SHP77 (cell line): ENCODE measurements around the gene TFPI2.
A peak's percentile ranks its signal among the peaks of the same experiment; 100 is the strongest.

Experiments
- DNase-seq, 2 experiments: peaks; one replicate each; lab custom pipeline; 2025; lab: John Stamatoyannopoulos, UW

Gene TFPI2

DNA sequence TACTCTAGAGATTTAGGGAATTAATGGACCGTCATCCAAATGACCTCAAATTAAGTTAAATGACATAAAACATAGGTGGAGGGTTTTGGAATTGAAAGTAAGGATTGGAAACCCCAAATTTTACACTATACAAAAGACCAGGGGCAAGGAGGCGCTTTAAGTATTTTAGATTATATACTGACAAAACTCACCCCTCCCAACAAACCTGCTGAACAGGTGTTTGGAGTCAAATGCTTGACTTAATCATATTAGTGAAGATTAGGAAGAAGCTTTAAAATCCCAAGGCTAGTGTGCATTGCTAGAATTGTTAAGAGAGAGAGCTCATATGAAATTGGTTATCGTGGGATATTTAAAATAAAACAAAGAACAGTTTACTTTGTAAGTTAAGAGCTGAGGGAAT is 15.7 kb upstream of the TFPI2 start, which contains the start of gene GNGT1:
TSS of gene GNGT1 (plus strand) at position 301 of the 400 bp plus-strand sequence. CDS start 180 bp downstream, outside the sequence.
- DNase-seq, result no peak

DNA sequence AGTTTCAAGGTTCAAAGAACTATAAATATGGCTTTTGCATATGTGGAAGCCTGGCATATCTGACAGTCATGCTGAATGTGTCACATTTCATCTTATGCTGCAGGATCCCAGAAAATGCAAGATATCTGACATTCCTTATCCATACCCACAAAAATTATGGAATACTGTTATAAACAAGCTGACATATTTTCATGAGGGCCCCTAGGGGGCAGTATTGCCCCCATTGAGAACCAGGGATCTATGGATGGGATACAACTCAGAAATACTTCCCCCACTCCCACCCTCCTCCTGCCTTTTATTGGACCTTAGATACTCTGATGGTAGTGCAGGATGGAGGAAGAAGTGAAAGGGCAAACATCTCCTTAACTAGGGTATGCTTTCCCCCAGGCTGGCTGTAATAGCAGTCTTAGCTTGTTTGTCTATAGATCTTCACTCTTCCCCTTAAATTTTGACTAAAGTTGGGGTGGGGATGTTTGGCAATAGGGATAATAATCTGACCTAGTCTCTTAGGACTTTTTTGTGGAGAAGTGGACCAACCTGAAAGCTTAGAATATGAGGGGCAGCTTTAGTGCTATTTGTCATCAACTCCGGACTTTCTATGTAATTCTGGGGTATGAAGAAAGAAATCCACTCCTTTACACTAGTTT is 12.3 kb upstream of the TFPI2 start:
- DNase-seq, result peak in 1 of 2 experiments; percentile 10

DNA sequence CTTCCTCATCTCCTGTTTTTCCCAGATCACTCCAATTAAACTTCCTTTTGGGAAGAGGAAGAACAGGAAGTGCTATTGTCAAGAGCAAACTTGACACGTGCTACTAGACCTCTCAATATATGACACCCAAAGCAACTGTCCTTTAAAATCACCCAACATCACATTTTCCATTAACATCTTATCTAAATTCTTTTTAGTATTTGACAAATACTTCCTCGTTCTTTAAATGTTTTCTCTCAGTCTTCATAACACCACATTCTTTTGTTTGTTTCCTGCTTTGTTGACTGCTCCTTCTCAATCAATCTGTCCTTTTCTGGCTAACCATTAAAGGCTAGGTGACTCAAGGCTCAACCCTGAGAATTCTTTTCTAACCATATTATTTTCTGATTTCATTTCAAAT is 7.1 kb upstream of the TFPI2 start:
- no peak for DNase-seq

DNA sequence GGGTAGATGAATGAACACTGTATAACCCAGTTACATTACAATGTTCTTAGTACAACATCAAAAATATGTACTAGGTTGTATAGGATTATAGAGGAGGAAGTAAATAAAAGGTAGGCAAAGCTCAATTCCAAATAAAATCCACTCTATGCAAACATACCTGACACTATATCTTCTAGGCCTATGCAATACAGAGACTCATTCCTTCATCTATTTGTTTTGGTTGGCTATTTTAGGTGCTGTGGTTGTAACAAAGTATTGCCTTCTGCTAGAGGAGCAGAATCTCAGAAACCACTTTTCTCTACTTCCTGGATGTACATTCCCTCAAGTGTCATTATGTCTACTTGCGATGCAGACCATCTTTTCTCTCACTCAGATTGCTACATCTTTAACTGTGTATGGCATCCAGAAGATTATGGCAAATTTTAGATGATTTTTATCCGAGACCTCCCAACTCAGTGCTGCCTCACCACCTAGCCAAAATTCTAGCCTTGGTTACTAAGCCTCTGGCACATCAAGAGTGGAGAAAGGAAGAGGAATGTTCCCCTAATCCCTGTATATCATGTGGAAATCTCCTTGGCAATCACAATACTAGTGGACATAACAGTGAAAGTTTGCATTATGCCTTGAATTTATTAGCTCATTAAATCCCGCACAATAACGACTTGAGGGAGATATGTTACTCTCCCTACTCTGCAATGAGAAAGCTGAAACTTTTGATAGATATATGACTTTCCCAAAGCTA is 5.5 kb upstream of the TFPI2 start:
- DNase-seq, result no peak

DNA sequence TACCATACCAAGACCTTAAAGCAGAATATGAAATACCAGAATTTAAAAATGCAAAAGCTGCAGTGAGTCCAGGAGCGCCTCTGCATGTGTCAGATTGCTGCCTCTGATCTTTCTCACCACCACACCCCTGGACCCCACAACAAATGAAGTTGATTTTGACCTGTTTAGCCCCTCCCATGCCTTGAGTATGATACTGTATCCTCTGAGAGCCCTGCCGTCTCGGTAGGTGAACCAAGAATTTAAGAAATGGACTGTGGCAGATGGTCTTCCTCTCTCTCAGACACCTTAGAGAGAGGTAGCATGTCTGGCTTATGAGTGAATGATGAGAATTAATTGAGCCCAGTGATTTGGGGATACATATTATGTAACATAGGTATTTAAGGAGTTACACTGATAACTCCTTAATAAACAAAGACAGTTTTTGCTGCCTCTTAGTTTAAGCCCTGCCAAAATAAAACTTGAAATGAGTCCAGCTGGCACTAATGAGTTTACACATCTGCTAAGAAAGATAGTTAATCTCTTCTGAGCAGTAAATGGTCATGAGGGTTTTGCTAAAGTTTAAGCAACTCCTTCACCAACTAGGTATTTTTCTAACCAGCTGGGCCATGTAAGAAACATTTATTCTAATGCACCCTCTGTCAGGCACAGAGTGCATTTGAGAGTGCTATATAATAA is 4.5 kb upstream of the TFPI2 start:
- DNase-seq, result no peak

DNA sequence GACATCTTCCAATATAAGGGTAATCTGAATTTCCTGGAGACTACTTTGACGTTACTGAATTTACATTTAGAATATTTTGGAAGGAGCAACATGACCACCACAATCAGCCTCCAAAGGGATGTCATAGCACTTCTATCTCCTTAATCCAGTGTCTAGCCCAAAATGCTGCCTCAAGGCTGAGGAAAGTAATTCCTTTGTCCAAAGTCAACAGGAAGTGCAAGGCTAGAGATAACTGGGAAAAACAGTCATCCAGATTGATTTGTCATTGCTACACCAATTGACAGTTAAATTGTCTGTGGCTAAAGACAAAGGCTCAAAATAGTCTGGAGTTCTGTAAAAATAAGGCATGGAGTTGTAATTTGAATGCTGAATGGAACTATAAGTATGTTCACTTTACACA is 3.9 kb upstream of the TFPI2 start:
- no peak for DNase-seq

DNA sequence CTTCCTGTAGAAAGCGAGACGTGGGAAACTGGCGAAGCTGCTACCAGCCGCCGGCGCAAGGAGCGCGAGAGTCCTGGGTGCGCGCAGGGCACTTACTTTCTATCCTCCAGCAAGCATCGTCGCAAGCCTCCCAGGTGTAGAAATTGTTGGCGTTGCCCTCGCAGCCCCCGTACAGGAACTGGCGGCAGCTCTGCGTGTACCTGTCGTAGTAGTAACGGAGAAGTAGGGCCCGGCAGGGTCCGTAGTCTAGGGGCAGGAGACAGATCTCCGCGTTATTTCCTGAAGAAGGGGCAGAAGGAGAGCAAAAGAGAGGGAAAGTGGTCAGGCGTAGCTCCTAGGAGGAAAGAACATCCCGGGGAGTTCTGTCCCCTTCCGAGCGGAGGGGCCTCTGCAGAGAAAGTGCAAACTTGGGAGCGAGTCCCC is 501 bp downstream of the TFPI2 start:
- no peak for DNase-seq

DNA sequence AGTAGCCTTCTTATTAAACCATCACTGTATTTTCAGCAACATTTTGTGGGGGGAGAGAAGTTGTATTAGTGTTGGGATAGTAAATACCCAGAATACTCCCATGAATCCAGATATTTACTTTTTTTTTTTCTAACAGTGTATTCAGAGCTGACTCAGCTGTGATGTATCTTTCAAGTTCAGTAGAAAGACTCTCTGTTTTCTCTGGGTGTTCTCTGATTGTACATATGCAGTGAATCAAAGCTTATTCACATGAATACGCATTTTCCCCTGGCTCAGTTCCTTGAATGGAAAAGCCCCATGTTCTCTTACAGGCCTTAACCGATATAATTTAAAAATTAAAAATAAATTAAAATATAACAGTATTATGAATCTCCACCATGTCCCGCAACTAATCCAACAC is 1.3 kb downstream of the TFPI2 start:
- no peak for DNase-seq

DNA sequence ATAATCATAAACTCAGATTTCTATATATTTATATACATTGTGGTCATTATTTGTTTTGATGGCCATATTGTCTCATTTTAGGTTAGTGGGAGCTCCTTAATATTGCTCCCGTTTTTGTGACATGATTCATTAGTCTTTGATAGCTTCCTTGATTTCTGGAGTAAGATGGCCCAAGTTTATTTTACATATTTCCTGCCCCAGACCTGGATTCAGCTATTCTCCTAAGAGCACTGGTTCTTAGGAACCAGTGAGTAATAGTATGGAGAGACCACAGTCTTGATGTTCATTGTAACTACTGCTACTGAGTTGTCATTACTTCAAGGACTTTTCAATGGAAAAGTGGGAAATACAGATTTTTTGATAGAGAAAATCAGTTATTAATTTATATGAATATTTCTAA is 6.0 kb downstream of the TFPI2 start:
- no peak for DNase-seq

DNA sequence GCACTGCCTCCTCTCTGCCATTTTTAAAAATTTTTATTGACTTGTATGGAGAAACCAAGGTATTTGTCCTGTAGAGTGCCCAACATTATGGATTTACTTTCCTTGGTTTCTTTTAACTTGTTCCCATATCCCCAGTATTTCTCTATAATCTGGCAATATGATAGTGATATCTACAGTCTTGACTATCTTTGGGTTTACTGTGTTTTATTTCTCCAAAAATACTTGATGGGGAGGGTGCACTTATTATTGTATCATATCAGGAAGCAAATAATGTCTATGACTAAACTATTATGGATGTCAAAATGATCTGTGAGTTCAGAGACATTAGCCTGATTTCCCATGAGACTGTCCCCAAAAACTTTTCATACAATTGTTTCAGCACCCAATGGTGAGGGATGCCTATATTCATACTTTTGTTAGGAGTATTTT is 6.6 kb downstream of the TFPI2 start:
- DNase-seq, result no peak

DNA sequence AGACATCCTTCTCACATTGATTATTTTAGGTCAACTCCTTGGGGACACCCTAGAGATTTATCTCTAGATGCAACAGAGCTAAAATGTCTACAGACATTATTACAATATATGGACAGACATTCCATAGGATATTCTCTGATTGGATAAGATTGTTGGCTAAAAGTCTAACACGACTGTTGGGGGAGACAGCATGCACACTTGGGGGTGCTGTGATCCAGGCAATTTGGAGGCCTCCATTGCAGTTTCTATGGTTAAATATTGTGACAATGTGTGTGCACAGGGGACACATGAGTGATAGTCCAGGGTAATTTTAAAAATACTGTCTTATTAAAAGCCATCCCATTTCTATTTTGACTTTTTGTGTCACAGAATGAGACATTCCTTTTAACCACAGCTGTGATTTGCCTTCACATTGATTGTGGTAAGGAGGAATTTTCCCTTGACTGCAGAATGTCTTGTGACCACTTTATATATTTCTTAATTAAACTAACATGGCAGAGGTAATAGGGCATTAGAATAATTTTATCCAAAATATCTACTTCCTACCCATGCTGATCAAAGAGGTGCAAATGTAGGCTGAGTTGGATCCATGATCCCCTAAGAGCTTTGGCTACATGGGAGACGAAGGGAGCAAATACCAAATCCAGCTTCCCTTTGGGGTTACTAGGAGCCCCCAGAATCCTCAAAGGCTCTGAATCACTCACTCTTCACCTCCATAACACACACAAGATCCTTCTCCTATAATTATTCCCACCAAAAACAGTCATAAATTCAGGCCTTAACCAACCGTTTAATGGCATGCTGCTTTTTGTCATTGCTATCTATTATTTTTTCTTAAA is 7.3 kb downstream of the TFPI2 start:
- DNase-seq, result no peak

DNA sequence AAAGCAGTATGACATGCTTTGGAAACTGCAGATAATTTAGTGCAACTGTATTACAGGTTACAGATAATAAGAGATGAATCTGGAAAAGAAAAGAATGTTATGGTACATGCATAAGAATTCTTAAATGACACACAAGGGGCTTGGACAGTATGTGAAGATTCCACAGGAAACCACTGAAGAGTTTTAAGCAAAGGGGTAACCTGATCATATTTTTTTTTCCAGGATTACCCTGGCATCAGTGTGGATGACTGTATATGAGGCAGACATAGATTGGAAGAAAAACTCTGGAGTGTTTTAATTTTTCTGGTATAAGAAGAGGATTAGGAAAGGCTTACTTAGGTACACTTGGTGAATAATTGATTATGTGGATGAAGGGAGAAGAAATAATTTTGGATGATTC is 8.1 kb downstream of the TFPI2 start:
- DNase-seq, result no peak

DNA sequence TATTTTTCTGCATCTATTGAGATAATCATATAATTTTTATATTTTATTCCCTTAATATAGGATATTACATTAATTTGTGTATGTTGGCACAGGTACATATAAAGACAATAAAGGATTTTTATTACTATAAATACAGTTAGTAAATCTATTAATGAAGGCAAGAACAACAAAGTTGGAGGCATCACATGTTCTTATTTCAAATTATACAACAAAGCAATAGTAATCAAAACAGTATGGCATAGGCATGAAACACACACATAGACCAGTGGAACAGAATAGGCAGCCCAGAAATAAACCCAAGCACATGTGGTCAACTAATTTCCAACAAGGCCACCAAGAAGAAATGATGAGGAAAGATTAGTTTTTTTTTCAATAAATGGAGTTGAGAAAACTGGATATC is 11.2 kb downstream of the TFPI2 start:
- no peak for DNase-seq

DNA sequence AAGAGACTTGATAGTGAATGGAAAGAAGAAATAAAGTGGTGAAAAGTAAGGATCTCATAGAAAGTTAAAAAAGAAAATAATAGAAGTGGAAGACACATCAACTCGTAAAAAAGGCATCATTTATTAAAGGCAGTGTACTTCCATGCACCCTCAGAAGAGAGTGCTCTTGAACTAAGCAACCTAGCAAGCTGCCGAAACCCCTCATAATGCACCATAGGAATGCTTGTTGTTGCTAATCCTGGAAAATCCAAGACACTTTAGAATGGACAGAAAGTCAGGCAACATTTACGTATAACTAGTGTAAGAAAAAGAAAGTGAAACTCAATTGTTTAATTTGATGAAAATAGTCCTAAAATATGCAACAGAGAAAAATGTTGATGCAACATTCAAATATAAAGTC is 12.8 kb downstream of the TFPI2 start:
- no peak for DNase-seq

DNA sequence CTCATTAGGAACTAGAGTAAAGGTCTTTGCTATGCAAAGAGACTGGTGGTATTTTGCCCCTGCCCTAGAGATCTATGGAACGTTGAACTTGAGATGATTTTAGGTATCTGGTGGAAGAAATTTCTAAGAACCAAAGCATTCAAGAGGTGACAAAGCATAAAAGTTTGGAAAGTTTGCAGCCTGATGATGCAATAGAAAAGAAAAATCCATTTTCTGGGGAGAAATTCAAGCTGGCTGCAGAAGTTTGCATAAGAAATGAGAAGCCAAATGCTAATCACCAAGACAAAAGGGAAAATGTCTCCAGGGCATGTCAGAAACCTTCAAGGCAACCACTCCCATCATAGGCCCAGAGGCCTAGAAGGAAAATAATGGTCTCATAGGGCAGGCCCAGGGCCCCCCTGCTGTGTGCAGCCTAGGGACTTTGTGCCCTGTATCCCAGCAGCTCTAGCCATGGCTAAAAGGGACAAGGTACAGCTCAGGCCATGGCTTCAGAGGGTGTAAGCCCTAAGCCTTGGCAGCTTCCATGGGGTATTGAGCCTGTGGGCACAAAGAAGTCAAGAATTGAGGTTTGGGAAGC is 16.5 kb downstream of the TFPI2 start:
- no peak for DNase-seq

DNA sequence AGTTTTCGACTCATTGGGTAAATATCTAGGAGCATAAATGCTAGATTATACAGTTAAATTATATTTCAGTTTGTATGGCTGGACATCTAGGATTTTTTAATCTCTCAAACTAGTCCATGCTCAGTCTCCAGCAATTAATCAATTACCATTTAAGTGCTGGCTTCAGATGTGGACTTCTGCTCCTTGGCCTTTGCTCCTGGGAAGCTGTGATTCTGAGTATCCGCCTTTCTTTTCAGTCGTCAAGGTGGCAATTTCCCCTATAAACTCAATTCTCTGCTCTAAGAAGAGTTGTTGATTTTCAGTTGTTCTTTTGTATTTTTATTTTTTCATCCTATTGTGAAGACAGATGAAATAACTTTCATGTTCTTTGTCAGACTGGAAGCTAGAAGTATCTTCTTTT is 23.7 kb downstream of the TFPI2 start:
- no peak for DNase-seq

DNA sequence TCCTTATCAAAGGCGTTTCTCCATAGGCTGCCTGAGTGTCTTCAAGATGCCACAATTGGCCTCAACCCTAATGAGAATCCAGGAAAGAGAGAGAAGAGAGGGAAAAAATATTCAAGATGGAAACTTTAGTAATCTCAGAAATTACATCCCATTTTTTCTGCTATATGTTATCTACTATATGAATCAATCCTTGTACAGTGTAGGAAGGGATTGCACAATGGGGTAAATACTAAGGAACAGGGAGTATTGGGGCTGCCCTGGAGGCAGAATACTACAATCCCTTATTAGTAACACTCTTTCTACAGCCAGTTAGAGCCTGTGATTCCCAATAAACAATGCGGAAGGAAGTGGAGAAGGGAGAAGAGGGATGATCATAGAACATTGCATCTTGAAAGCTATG is 27.9 kb downstream of the TFPI2 start:
- DNase-seq, result no peak

DNA sequence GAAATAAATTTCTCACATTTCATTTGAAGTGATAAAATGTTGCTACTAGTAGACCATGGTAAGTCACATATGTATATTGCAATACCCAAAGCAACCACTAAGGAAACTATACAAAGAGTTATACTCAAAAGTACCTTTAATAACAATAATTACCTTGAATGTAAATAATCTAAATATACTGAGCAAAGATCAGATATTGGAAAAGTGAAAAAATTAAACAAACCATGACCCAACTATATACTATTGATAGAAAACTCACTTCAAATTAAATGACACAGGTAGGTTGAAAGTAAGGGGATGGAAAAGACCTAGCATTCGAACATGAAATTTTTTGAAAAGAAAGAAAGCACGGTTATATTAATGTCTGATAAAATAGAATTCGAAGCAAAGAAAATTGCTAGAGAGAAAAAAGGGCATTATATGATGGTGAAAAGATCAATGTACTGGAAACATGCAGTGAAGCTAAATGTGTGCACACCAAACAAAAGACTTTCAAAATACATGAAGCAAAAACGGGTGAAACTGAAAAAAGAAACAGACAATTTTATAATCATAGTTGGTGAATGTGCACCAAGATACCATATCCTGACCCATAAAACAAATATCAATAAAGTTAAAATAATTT is 29.1 kb downstream of the TFPI2 start:
- no peak for DNase-seq

DNA sequence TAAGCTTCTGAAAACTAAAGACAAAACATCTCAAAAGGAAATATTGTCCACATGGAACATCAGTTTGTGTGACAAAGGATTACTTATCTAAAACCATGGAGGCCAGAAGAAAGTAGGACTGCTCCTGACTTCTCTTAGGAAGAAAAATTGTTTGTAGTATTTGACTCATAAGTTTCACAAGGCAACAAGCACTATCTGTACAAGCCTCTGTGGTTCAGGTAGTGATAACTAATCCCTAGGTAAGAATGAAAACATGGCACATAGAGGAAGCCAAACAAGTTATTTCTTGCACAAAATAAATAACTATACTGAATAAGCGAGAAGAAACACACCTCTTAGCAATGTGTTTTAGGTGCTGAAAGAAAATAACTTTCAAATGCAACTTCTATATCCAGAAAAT is 30.3 kb downstream of the TFPI2 start:
- DNase-seq, result no peak

DNA sequence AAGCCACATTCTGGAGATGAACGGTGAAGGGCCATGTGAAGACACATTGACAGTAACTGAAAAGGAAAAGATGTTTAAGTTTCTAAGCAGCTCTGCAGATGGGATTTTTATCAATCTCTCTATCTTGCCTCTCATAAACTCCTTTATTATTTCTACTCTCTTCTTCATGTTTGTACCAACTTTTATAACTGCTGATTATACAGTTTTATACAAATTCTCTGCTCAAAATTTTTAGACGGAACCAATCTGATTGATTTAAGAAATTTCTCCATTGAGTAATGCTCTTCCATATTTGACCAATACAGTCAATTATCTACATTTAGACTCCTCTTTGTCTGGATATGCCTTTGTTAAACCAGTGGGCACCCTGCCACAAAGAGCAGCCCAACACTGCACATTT is 31.7 kb downstream of the TFPI2 start:
- no peak for DNase-seq

DNA sequence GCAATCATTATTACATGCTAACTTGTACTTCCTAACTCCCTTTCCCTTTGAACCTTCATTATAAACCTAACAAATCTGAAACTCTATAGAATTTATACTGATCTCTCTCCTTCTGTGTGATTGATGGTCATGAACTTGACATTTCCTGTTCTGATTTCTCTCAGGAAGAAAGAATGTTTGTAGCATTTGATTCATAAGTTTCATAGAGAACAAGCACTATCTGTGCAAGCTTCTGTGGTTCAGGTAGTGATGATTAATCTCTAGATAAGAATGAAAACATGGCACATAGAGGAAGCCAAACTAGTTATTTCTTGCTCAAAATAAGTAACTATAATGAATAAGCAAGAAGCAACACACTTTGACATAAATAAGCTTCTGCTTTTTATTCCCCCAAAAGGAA is 34.2 kb downstream of the TFPI2 start:
- DNase-seq, result no peak
